Stimulated activated naive CD8-positive, alpha-beta T cell treated with anti-CD3 and anti-CD28 coated beads, Interleukin-15, Interleukin-2, amounts not matched to agents 100 ng/mL and 50 ng/mL, for 24 hours (primary cell): Measurements from ENCODE around the gene MGAT5.
A peak's percentile ranks its signal among the peaks of the same experiment; 100 is the strongest.

Experiments used
- H3K27ac Mint-ChIP-seq: one replicate; pipeline ENCODE4 v1.8.0; 2021; ENCODE audit warnings: mild to moderate bottlenecking, mixed read lengths
- H3K27me3 Mint-ChIP-seq: one replicate; pipeline ENCODE4 v1.8.0; 2021; ENCODE audit warnings: mixed read lengths
- H3K36me3 Mint-ChIP-seq: one replicate; pipeline ENCODE4 v1.8.0; 2021; ENCODE audit warnings: low read depth, mixed read lengths
- H3K4me1 Mint-ChIP-seq: one replicate; pipeline ENCODE4 v1.8.0; 2021; ENCODE audit warnings: low read depth, mixed read lengths
- H3K4me3 Mint-ChIP-seq: one replicate; pipeline ENCODE4 v1.8.0; 2021; ENCODE audit warnings: mild to moderate bottlenecking, mixed read lengths
- H3K9me3 Mint-ChIP-seq: one replicate; pipeline ENCODE4 v1.8.0; 2021; ENCODE audit warnings: mixed read lengths

MGAT5 gene

DNA sequence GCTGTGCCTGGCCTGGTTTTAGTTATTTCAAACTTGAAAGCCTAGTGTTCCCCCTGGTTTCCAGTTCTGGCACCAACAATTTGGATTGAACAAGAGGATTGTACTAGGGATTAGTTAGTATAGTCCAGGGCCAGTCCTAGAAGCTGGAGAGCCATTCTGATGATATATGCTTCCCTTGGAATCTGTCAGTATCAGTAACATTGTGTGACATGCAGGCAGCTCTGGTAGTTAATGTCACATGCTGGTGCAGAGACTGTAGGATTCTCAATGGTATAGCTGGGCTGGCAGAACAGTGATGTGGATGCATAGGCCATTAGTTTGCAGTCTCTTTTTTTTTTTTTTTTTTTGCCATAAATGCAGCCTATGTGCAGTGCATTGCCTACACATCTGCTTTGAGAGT lies 3.6 kb downstream of the MGAT5 start:
- H3K36me3 Mint-ChIP-seq, result peaks cover 30% of the 10 kb centered on the region
- H3K4me1 Mint-ChIP-seq, result peaks cover 94% of the 10 kb centered on the region
- H3K4me3 Mint-ChIP-seq, result no peak overlapping the region
- no peak overlapping the region for H3K27ac Mint-ChIP-seq
- no peaks in the 10 kb centered on the region for H3K9me3 Mint-ChIP-seq
- H3K27me3 Mint-ChIP-seq, result no peaks in the 10 kb centered on the region

DNA sequence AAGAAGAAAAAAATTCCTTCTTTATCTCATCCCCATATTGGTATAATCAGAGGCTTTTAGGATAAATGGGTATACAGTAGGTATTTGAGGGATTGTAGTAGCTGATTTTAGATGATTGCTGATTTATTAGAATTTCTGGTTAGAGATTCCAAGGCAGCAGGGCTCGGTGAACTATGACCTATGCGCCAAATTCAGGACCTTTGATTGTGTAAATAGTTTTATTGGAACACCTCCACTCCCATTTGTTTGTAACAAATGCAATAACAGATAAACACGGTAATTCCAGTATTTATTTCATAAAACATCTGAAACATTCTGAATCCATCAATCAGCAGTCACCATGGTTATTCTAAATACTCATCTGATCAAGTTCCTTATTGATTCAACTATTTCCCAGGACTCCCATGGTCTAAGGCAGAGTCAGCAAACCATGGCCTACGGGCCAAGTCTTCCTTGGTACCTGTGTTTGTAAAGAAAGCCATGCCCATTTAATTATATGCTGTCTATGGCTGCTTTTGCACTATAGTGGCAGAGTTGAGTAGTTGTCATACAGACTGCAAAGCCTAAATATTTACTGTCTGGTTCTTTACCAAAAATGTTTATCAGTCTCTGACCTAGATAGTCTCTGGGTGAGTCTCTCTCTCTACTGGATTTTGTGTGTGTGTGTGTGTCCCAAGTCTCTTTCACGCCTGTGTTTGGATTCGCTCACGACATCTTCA lies 4.3 kb downstream of the MGAT5 start:
- H3K4me3 Mint-ChIP-seq, result peak overlapping the region; percentile 24
- H3K27me3 Mint-ChIP-seq, result no peaks in the 10 kb centered on the region
- peak overlapping the region; percentile 22 for H3K27ac Mint-ChIP-seq
- peaks cover 94% of the 10 kb centered on the region for H3K4me1 Mint-ChIP-seq
- H3K9me3 Mint-ChIP-seq, result no peaks in the 10 kb centered on the region
- peaks cover 29% of the 10 kb centered on the region for H3K36me3 Mint-ChIP-seq

DNA sequence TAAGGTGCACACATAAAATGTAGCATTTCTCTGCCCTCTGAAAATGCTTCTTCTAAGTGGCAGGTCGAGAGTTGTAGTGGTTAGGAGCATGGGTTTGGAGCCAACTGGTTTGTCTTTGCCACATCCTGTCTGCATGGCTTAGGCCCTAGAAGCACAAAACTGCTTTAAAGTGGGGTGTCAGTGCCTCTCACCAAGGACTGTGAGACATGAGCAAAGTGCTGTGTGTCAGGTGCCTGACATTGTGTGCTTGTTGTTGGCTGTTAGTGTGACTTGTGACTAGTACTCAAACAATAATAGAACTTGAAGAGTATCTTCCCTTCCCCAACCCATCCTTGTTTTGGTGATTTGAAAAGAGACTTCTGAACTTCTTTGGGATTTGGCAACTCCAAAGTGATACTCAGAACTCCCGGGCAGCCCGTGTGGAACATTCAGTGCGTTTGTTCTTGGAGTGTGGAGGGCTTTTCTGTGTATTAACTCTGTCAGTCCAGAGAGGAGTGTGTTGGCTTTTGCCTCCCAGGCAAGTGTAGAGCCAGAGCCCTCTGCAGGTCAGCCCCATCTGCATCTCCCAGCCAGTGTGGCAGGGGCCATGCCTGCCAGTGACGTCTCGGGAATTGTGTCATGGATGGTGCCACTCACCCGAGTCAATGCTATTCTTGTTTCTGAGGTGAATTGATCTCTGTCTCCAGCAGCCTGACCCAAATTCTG lies 5.0 kb downstream of the MGAT5 start:
- Mint-ChIP-seq H3K9me3 (no peaks in the 10 kb centered on the region), H3K4me3 (peak overlapping the region; percentile 24), H3K4me1 (peaks cover 91% of the 10 kb centered on the region), H3K36me3 (peaks cover 27% of the 10 kb centered on the region), H3K27ac (peak overlapping the region; percentile 22), H3K27me3 (no peaks in the 10 kb centered on the region)

DNA sequence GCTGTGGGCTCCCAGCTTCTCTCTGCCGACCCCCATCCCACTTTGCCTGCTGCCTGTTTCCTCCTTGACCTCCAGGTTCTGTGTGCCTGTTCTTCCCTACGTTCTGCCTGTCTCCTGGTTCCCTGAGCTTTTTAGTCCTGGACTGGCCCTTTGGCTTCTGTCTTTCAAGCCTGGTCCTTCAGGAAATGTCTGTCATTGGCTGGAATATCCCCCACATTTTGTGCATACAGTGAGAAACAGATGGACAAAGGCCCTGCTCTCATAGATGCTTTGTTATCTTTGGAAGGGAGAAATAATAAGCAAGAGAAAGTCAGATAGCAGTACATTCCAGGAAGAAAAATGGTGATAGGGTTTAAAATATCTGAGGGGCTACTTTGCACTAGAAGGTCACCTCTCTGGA lies 5.7 kb downstream of the MGAT5 start:
- H3K27me3 Mint-ChIP-seq, result no peaks in the 10 kb centered on the region
- peaks cover 84% of the 10 kb centered on the region for H3K4me1 Mint-ChIP-seq
- no peak overlapping the region for H3K27ac Mint-ChIP-seq
- H3K9me3 Mint-ChIP-seq, result no peaks in the 10 kb centered on the region
- peaks cover 20% of the 10 kb centered on the region for H3K36me3 Mint-ChIP-seq
- no peak overlapping the region for H3K4me3 Mint-ChIP-seq

DNA sequence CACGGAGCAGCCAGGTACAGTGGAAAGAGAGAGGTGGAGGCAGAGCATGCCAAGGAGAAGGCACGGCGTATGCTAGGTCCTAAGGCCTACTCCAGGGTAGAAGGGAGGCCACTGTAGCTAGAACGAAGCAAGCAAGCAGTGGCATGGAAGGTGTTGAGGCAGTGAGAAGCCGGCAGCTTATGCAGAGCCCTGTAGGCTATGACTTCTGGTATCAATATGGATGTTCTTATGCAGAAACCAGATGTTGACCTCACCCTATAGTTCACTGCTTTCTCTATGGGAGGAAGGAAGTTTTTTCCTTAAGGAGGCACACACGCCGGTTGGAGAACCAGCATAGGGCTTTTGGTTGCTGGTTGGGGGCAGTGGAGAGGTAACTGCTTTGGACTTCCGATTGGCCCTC lies 6.1 kb downstream of the MGAT5 start:
- H3K4me3 Mint-ChIP-seq, result no peak overlapping the region
- no peaks in the 10 kb centered on the region for H3K9me3 Mint-ChIP-seq
- H3K4me1 Mint-ChIP-seq, result peaks cover 82% of the 10 kb centered on the region
- peaks cover 15% of the 10 kb centered on the region for H3K36me3 Mint-ChIP-seq
- H3K27ac Mint-ChIP-seq, result no peak overlapping the region
- H3K27me3 Mint-ChIP-seq, result no peaks in the 10 kb centered on the region

DNA sequence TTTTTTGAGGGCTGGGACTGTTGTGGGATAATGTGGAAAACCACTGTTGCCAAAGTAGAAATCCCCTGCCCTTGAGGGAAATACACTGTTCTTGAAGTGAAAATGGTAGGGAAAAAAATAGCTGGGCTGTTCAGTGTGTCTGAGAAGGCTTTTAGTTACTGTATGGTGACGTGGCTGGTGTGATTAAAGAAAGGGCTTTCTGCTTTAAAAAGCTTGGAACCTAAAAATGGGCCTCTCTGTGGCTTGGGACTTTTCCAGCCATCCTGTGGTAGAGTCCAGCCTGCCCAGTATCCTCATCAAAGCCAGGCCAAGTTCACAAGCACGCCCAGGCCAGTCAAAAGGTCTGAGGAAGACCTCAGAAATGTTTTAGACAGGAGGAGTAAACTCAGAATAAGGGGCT lies 6.8 kb downstream of the MGAT5 start:
- Mint-ChIP-seq H3K9me3 (no peaks in the 10 kb centered on the region), H3K4me3 (no peak overlapping the region), H3K27me3 (no peaks in the 10 kb centered on the region), H3K27ac (no peak overlapping the region), H3K4me1 (peaks cover 82% of the 10 kb centered on the region), H3K36me3 (peaks cover 10% of the 10 kb centered on the region)

DNA sequence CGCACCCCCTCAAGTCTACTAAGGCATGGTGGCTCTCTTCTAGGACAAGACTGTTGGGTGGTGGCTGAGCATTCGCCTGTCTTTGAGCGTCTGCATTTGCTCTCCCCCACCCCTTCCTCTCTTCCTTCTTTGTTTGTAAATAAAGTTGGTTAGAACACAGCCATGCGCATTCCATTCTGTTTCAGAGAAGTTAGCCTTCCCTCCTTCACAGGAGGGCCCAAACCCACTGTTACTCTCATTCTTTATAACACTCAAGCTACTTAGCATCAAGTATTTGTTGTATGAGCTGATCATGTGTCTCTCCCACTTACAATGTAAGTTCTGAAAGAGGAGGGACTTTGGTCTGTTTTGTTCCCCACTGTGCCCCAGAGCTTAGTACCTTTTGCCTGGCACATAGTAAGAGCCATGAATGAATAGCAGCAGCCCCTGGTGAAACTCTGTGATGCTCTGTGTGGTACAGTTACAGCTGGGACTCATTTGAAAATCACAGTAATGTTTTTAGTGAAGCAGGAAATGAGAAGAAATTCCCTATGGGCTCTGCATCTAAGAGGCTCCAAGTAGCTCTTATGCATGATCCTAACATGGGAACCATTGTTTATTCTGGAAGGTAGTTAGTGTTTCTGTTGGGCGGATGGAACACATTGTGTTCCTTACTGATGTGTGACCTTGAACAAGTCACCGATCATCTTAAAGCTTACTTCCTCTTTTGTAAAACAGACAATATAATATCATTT lies 7.7 kb downstream of the MGAT5 start:
- Mint-ChIP-seq H3K36me3 (peaks cover 12% of the 10 kb centered on the region), H3K4me3 (no peak overlapping the region), H3K27ac (peak overlapping the region; percentile 32), H3K27me3 (no peaks in the 10 kb centered on the region), H3K4me1 (peaks cover 79% of the 10 kb centered on the region), H3K9me3 (no peaks in the 10 kb centered on the region)

DNA sequence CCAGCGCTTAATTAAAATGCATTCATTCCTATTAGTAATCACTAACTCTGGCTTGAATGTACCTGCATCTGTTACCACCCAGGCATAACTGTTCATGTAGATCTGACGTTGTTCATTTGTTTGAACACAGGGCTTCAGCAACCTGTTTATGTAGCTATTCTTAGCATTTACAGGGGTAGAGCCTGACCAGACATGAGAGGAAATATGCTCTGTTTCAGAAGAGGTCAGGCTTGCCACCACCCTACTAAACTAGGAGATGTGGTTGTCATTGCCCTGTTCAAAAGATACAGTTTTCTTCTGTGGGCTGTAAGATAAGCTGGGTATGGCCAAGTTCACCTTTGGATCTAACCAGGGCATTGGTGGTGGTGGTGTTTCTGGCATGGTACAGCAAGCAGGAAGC lies 8.8 kb downstream of the MGAT5 start:
- no peaks in the 10 kb centered on the region for H3K27me3 Mint-ChIP-seq
- H3K27ac Mint-ChIP-seq, result peak overlapping the region; percentile 23
- peaks cover 79% of the 10 kb centered on the region for H3K4me1 Mint-ChIP-seq
- peaks cover 17% of the 10 kb centered on the region for H3K36me3 Mint-ChIP-seq
- no peak overlapping the region for H3K4me3 Mint-ChIP-seq
- H3K9me3 Mint-ChIP-seq, result no peaks in the 10 kb centered on the region

DNA sequence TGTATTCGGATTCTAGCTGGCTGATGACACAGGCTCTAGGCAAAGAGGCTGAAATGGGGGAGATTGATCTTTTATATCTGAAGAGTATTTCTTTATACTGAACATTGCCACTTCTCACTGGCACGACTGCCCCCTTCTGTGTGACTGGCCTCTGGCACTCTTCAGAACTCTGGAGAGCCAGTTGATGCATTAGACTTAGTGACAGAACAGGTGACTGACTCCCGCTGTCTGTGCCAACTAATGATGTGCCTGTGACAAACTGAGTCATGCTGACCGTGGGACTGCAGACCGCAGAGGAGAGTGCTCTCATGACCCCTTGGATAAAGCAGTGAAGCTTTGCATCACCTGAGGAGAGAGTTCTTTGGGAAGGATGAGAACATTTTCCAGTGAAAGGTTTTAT lies 14.4 kb downstream of the MGAT5 start:
- Mint-ChIP-seq H3K4me3 (no peak overlapping the region), H3K27me3 (no peaks in the 10 kb centered on the region), H3K4me1 (peaks cover 78% of the 10 kb centered on the region), H3K27ac (no peak overlapping the region), H3K36me3 (peaks cover 38% of the 10 kb centered on the region), H3K9me3 (no peaks in the 10 kb centered on the region)

DNA sequence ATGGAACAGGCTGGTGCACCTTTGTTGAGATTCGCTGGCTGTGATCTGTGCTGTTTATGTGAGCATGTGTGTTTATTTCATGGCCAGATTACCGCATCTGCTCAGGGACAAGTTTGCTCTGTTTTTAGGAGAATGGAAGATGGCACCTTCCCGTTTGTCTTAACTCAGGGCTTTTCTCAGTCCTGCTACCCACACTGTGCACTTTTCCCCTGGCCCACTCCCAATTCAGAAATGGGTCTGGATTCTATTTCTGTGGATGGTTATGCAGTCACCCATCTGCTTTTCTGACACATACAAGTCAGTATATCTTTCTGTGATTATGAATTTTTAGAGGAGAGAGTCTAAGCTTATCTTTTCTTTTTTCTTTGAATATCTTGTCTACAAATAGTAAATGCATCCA lies 15.4 kb downstream of the MGAT5 start:
- no peaks in the 10 kb centered on the region for H3K27me3 Mint-ChIP-seq
- H3K27ac Mint-ChIP-seq, result no peak overlapping the region
- peaks cover 40% of the 10 kb centered on the region for H3K36me3 Mint-ChIP-seq
- no peak overlapping the region for H3K4me3 Mint-ChIP-seq
- H3K9me3 Mint-ChIP-seq, result no peaks in the 10 kb centered on the region
- H3K4me1 Mint-ChIP-seq, result peaks cover 84% of the 10 kb centered on the region

DNA sequence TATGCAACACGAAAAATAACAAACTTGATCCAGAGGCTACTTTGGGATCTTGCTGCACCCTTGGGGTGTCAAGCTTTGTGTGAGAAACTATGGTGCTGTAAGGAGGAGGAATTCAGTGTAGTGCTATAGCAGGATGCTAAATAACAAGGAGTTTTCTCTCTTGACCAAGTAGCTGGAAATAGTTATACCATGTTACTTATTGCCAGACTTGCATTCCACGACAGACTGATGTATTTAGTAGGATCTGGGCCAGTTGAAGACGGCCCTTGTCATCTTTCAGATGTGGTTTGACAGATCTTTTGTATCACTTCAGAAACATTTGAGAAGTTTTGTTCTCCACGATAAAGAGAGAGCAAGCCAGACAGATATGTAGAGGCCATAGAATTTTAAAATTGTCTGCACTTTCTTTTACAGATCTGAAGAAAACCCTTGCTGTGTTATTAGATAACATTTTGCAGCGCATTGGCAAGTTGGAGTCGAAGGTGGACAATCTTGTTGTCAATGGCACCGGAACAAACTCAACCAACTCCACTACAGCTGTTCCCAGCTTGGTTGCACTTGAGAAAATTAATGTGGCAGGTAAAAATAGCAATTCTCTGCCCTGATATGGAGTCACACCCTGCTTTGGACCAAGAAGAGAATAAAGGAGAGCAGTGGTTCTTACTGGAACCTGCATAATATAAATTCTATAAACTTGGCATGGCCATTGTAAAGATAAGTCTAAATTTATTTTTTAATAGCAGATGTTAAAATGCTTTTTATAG lies 16.3 kb downstream of the MGAT5 start:
- H3K4me1 Mint-ChIP-seq, result peaks cover 86% of the 10 kb centered on the region
- no peaks in the 10 kb centered on the region for H3K27me3 Mint-ChIP-seq
- no peak overlapping the region for H3K4me3 Mint-ChIP-seq
- H3K36me3 Mint-ChIP-seq, result peaks cover 44% of the 10 kb centered on the region
- H3K27ac Mint-ChIP-seq, result peak overlapping the region; percentile 45
- no peaks in the 10 kb centered on the region for H3K9me3 Mint-ChIP-seq

DNA sequence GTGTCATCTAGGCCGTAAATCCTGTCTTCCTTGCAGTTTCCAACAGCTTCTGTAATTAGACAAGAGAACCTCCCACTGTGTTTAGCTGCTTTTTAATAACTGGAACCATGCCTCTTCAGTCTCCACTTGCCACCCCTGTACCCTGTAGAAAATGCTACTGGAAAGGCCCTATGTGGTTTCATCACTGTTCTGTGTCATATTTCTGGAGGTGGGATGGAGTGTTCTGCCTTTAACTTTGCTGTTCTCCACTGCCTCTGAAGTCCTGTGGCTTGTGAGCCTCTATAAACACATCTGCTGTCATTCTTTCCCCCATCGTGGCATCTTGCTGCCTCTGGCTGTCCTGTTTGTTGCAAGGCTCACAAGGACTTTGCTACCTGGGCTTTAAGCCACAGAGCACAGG lies 17.9 kb downstream of the MGAT5 start:
- no peaks in the 10 kb centered on the region for H3K27me3 Mint-ChIP-seq
- H3K4me3 Mint-ChIP-seq, result no peak overlapping the region
- no peaks in the 10 kb centered on the region for H3K9me3 Mint-ChIP-seq
- peaks cover 95% of the 10 kb centered on the region for H3K4me1 Mint-ChIP-seq
- peaks cover 47% of the 10 kb centered on the region for H3K36me3 Mint-ChIP-seq
- peak overlapping the region; percentile 73 for H3K27ac Mint-ChIP-seq

DNA sequence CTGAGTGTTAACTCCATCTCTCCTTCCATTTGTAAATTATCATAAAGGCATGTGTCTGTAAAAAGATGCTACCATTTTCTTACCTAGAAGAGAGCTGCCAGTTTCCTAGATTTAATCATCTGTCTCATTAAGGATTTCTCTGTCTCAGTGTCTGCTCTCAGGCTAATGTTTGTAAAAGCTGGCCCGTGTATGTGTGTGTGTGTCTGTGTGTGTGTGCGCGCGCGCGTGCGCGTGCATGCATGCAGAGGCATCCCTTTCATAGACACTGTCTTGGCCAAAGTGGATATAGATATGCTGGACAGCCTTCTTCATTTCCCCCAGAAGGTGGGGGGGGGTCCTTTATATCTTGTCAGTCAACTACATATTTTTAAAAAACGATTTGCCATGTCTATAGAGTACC lies 18.9 kb downstream of the MGAT5 start:
- H3K27ac Mint-ChIP-seq, result peak overlapping the region; percentile 73
- peaks cover 94% of the 10 kb centered on the region for H3K4me1 Mint-ChIP-seq
- no peaks in the 10 kb centered on the region for H3K27me3 Mint-ChIP-seq
- no peak overlapping the region for H3K4me3 Mint-ChIP-seq
- H3K36me3 Mint-ChIP-seq, result peaks cover 53% of the 10 kb centered on the region
- peaks cover 3% of the 10 kb centered on the region for H3K9me3 Mint-ChIP-seq

DNA sequence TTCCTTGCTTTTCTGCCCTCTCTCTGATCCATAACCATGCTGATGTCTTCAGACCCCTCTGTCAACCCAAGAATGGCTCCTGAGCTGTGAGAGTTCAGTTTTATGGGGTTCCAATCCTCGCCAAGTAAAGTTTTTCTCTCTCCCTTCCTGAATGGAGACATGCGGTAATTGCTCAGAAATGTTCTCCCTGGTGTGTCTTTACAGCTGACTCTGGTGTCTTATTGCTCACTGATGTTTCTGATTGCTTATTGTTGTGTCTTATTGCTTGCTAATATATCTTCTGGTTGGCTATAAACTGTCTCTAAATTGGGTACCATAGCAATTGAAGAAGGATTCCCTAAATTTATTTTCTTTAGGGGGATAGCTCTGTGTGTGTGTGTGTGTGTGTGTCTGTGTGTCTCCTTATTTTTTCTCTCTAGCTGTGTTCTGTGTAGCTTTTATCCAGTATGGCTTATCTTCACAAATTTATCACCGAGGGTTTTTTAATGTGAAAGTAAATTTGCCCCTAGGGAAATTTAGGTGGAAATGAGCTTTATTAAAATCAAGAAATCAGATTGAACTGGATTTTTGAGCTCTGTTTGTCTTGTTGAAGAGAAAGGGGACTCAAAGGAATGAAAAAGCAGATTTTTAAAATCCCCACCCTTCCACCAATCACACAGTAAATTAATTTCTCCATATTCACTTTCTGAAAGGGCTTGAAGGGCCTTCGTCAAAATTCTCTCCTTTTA lies 19.5 kb downstream of the MGAT5 start:
- Mint-ChIP-seq H3K27ac (no peak overlapping the region), H3K27me3 (no peaks in the 10 kb centered on the region), H3K36me3 (peaks cover 59% of the 10 kb centered on the region), H3K4me1 (peaks cover 92% of the 10 kb centered on the region), H3K9me3 (peaks cover 3% of the 10 kb centered on the region), H3K4me3 (no peak overlapping the region)
